GM12878 (cell line): Measurements from ENCODE around the gene PKP3. TPM values are rescaled to one million over a fixed set of nuclear protein-coding genes. Genes with fewer than 3 reads are reported as not detected.
"Not testable (repeated sequence)": the region's sequence is repeated elsewhere in the genome, so short reads cannot be mapped to it uniquely, and the experiment has no call there.

Source experiments
- ATAC-seq: fragments of 200-7000 bp; cut with Tn5 transposase; 3 replicates; pipeline ENCODE4 v1.9.1; 2020; ENCODE audit warnings: mild to moderate bottlenecking, moderate library complexity
- BruUV-seq: library from RNA; stranded (reverse); fragments of 400-500 nt; replicated peaks from 2 replicates; lab custom pipeline; 2021; lab: Mats Ljungman, UMichigan
- CTCF ChIA-PET: fragments of 300-600 bp; sonication (Branson Sonifier 250); formaldehyde crosslinking; extraction: SDS; loops from one replicate; lab custom pipeline; 2021; ENCODE audit warnings: inconsistent platforms; lab: Yijun Ruan, JAX
- POLR2A ChIA-PET: fragments of 350-600 bp; formaldehyde crosslinking; extraction: SDS; loops from one replicate; lab custom pipeline; 2021; ENCODE audit warnings: inconsistent platforms; lab: Charles Lee
- RAD21 ChIA-PET: fragments of 300-600 bp; sonication (Branson Sonifier 250); formaldehyde crosslinking; loops from one replicate; lab custom pipeline; 2023; ENCODE audit warnings: antibody characterized with exemption; ENCODE audit not compliant: unreplicated experiment; lab: Charles Lee
- SMC1A ChIA-PET: fragments of 300-600 bp; sonication (Branson Sonifier 250); formaldehyde crosslinking; loops from one replicate; lab custom pipeline; 2023; ENCODE audit not compliant: unreplicated experiment, uncharacterized antibody; lab: Charles Lee
- DNase-seq: peaks from one replicate; pipeline ENCODE4 v3.0.0-alpha.2; 2011; ENCODE audit warnings: low read depth, low spot score
- FAIRE-seq: peaks from 3 replicates; lab custom pipeline; 2011; peaks lifted over from hg19 to GRCh38; lab: Jason Lieb, UNC
- H2AFZ ChIP-seq: 2 replicates; pipeline ENCODE4 v1.6.0; 2011; ENCODE audit warnings: low read depth, low read length, control low read depth; ENCODE audit not compliant: control insufficient read depth
- H3K27ac ChIP-seq: 2 replicates; pipeline ENCODE4 v1.5.1; 2011; ENCODE audit warnings: control low read depth; ENCODE audit not compliant: control insufficient read depth, insufficient read depth
- H3K27me3 ChIP-seq, 2 experiments: replicated peaks in 1 of 2; 2 replicates each; pipeline versions ENCODE4 v1.6.0 to v1.6.1; 2011; ENCODE audit warnings: low read length in 1 of 2; ENCODE audit not compliant: control insufficient read depth in 2 of 2, insufficient read depth in 2 of 2
- H3K36me3 ChIP-seq, 2 experiments: 2 replicates each; pipeline ENCODE4 v1.5.1; 2011; ENCODE audit warnings: low read length in 1 of 2; ENCODE audit not compliant: control insufficient read depth in 2 of 2, insufficient read depth in 2 of 2
- H3K4me1 ChIP-seq: 2 replicates; pipeline ENCODE4 v1.6.1; 2011; ENCODE audit warnings: mild to moderate bottlenecking, low read length, moderate library complexity, mixed read lengths; ENCODE audit not compliant: control insufficient read depth, insufficient read depth
- H3K4me2 ChIP-seq: 2 replicates; pipeline ENCODE4 v1.6.0; 2011; ENCODE audit warnings: control low read depth; ENCODE audit not compliant: control insufficient read depth, insufficient read depth
- H3K4me3 ChIP-seq: fragments of 200-600 bp; sonication (generic); 2 replicates; pipeline ENCODE4 v1.5.1; 2016
- H3K79me2 ChIP-seq: 2 replicates; pipeline ENCODE4 v1.6.0; 2011; ENCODE audit warnings: low read length; ENCODE audit not compliant: control insufficient read depth, insufficient read depth
- H3K9ac ChIP-seq: 2 replicates; pipeline ENCODE4 v1.8.0; 2011; ENCODE audit warnings: low read length, control low read depth, mixed read lengths; ENCODE audit not compliant: control insufficient read depth, insufficient read depth
- H3K9me3 ChIP-seq: replicated peaks from 3 replicates; pipeline ENCODE4 v1.5.1; 2011; ENCODE audit warnings: mild to moderate bottlenecking, low read length; ENCODE audit not compliant: control insufficient read depth, insufficient read depth
- H4K20me1 ChIP-seq: 2 replicates; pipeline ENCODE4 v1.6.0; 2011; ENCODE audit not compliant: control insufficient read depth, insufficient read depth
- BACH1 ChIP-seq: fragments of 450-650 bp; IDR thresholded peaks from 2 replicates; pipeline ENCODE4 v1.6.1; 2017; ENCODE audit warnings: mild to moderate bottlenecking, borderline replicate concordance
- CREB1 ChIP-seq: IDR thresholded peaks from 2 replicates; pipeline ENCODE4 v1.6.1; 2012; ENCODE audit warnings: low read depth, mild to moderate bottlenecking, inconsistent platforms
- DPF2 ChIP-seq: fragments of 450-650 bp; IDR thresholded peaks from 2 replicates; pipeline ENCODE4 v1.6.1; 2017; ENCODE audit warnings: mild to moderate bottlenecking
- FOXM1 ChIP-seq: IDR thresholded peaks from 2 replicates; pipeline ENCODE4 v1.6.1; 2012; ENCODE audit warnings: low read depth, mild to moderate bottlenecking, inconsistent platforms, low read length, moderate library complexity
- GABPA ChIP-seq: IDR thresholded peaks from 2 replicates; pipeline ENCODE4 v1.6.1; 2014; ENCODE audit warnings: antibody characterized with exemption, low read depth, mild to moderate bottlenecking, inconsistent platforms
- NFYA ChIP-seq: IDR thresholded peaks from 2 replicates; pipeline ENCODE4 v1.6.1; 2011; ENCODE audit warnings: low read depth, mild to moderate bottlenecking, low read length, improper control_type of control experiment, borderline replicate concordance
- RELA ChIP-seq: fragments of 450-650 bp; IDR thresholded peaks from 2 replicates; pipeline ENCODE4 v1.8.0; 2014; ENCODE audit warnings: borderline replicate concordance; ENCODE audit not compliant: partially characterized antibody
- ZBTB11 ChIP-seq: fragments of 450-650 bp; formaldehyde crosslinking; IDR thresholded peaks from 2 replicates; pipeline ENCODE4 v1.5.0; 2022; ENCODE audit warnings: mild to moderate bottlenecking, missing genetic modification characterization
- ZSCAN29 ChIP-seq: fragments of 450-650 bp; IDR thresholded peaks from 2 replicates; pipeline ENCODE4 v1.6.1; 2017; ENCODE audit warnings: mild to moderate bottlenecking, moderate library complexity
- ZZZ3 ChIP-seq: IDR thresholded peaks from 2 replicates; pipeline ENCODE4 v1.6.1; 2011; ENCODE audit warnings: low read depth; ENCODE audit not compliant: control insufficient read depth, insufficient read length
- WGBS: methylation state at CpG from one replicate; pipeline ENCODE4 v1.1.6; 2016; ENCODE audit warnings: low lambda C conversion rate; ENCODE audit not compliant: insufficient replicate concordance, insufficient coverage; ENCODE audit errors: missing lambda C conversion rate; 5-methylcytosine and 5-hydroxymethylcytosine counted together
- in situ Hi-C: fragments of 300-500 bp; cut with MboI; formaldehyde crosslinking; loops from 9 replicates; pipeline ENCODE4 v1.14.3; 2018; ENCODE audit warnings: mixed read lengths
- intact Hi-C: fragments of 100-400 bp; cut with micrococcal nuclease; formaldehyde crosslinking; loops from one replicate; pipeline ENCODE4 v1.14.2; 2022; ENCODE audit not compliant: unreplicated experiment
- polyA plus RNA-seq, 11 experiments: library from polyadenylated mRNA; depleted of rRNA in 4 of 11; unstranded in 6 of 11; stranded (reverse) in 5 of 11; fragments of >200 nt; fragmentation: Nextera tagmentation in 4 of 11; fragmentation: Illumina TruSeq in 1 of 11; extraction: Ambion mirVana in 4 of 11; extraction: Trizol in 1 of 11; gene quantifications; 1 replicate in 1 of 11; 2 replicates in 10 of 11; pipeline versions ENCODE4 v1.2.1 to v1.2.3, GENCODE V29; 2011 to 2016; ENCODE audit warnings: inconsistent platforms in 2 of 11, missing spikeins in 2 of 11, low read depth in 1 of 11
- total RNA-seq, 4 experiments: library from RNA; depleted of rRNA in 3 of 4; stranded (reverse); fragments of >200 nt in 3 of 4; fragmentation: Illumina TruSeq in 1 of 4; extraction: Trizol in 1 of 4; gene quantifications; 2 replicates each; pipeline versions ENCODE4 v1.2.1 to v1.2.3, GENCODE V29; 2013 to 2021
- TF ChIP-seq, protein P1 (sequence below): IDR thresholded peaks from 2 replicates; pipeline ENCODE4 v1.6.1; 2012; ENCODE audit warnings: mild to moderate bottlenecking, low read depth, low read length

PKP3 gene
- total and polyA plus RNA-seq, 10 of the 15 experiments (the other 5 are each of a cell fraction or from before 2014, with no cell fraction given) = 0.45 to 0.90 TPM; not detected in 8

DNA sequence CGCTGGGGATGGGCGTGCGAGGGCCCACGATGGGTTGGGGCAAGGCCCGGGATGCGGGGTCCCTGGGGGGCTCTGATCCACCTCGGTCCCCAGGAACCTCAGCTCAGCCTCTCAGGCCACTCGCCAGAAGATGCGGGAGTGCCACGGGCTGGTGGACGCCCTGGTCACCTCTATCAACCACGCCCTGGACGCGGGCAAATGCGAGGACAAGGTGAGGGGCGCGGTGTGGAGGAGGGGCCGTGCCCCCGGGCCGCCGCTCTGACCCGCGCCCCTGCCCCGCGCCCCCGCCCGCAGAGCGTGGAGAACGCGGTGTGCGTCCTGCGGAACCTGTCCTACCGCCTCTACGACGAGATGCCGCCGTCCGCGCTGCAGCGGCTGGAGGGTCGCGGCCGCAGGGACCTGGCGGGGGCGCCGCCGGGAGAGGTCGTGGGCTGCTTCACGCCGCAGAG, 6.3 kb downstream of the PKP3 start:
- H3K4me2 ChIP-seq = no peak overlapping the region
- intact Hi-C loops = no loop called here
- ChIA-PET CTCF (no interaction called here), RAD21 (no interaction called here)
- no TSS peak for BruUV-seq
- TF ChIP-seq ZSCAN29 (no peak), ZZZ3 (no peak), GABPA (no peak), CREB1 (no peak), RELA (no peak), FOXM1 (no peak), NFYA (no peak), BACH1 (no peak), DPF2 (no peak), ZBTB11 (no peak)
- TF ChIP-seq, protein P1, sequence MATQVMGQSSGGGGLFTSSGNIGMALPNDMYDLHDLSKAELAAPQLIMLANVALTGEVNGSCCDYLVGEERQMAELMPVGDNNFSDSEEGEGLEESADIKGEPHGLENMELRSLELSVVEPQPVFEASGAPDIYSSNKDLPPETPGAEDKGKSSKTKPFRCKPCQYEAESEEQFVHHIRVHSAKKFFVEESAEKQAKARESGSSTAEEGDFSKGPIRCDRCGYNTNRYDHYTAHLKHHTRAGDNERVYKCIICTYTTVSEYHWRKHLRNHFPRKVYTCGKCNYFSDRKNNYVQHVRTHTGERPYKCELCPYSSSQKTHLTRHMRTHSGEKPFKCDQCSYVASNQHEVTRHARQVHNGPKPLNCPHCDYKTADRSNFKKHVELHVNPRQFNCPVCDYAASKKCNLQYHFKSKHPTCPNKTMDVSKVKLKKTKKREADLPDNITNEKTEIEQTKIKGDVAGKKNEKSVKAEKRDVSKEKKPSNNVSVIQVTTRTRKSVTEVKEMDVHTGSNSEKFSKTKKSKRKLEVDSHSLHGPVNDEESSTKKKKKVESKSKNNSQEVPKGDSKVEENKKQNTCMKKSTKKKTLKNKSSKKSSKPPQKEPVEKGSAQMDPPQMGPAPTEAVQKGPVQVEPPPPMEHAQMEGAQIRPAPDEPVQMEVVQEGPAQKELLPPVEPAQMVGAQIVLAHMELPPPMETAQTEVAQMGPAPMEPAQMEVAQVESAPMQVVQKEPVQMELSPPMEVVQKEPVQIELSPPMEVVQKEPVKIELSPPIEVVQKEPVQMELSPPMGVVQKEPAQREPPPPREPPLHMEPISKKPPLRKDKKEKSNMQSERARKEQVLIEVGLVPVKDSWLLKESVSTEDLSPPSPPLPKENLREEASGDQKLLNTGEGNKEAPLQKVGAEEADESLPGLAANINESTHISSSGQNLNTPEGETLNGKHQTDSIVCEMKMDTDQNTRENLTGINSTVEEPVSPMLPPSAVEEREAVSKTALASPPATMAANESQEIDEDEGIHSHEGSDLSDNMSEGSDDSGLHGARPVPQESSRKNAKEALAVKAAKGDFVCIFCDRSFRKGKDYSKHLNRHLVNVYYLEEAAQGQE = no peak
- TF ChIP-seq, all 136 proteins: peak for 0
- DNase-seq = no peak
- Histone ChIP-seq H3K9ac (no peak overlapping the region), H3K27me3 (no peaks in the 10 kb centered on the region), H3K27ac (no peak overlapping the region), H3K4me1 (no peaks in the 10 kb centered on the region), H3K9me3 (no peaks in the 10 kb centered on the region; the same call in 2 of the 3 replicates), H3K4me3 (no peak overlapping the region), H2AFZ (no peak overlapping the region), H4K20me1 (no peaks in the 10 kb centered on the region), H3K36me3 (no peaks in the 10 kb centered on the region), H3K79me2 (no peaks in the 10 kb centered on the region)
- ChIA-PET SMC1A (no interaction called here), POLR2A (no interaction called here)
- no peak for FAIRE-seq
- in situ Hi-C loops = no loop called here
- no peak for ATAC-seq
- WGBS = 93% methylated on average over 17 of the region's 50 CpGs

GRCh38 chr11:401196-401595, 7.2 kb downstream of the PKP3 start:
- POLR2A ChIA-PET, ATAC-seq, DNase-seq, H4K20me1 ChIP-seq, intact Hi-C loops, CTCF ChIA-PET, H3K4me1 ChIP-seq, in situ Hi-C loops, RAD21 ChIA-PET, H3K4me2 ChIP-seq, H3K27ac ChIP-seq, H3K9ac ChIP-seq, H2AFZ ChIP-seq, FAIRE-seq, BruUV-seq, H3K79me2 ChIP-seq, H3K4me3 ChIP-seq, H3K9me3 ChIP-seq, SMC1A ChIA-PET, H3K36me3 ChIP-seq, H3K27me3 ChIP-seq: not testable (repeated sequence)
- no CpG with 5 or more reads among the region's 52 CpGs for WGBS
